GM11168 (cell line): ENCODE data around the gene KCNK1.

ENCODE experiments used
- in situ Hi-C: fragments of 300-500 bp; cut with MboI; formaldehyde crosslinking; loops from one replicate; pipeline ENCODE4 v1.12.0; 2022; ENCODE audit warnings: low sequenced_read_pairs; ENCODE audit not compliant: unreplicated experiment

The KCNK1 gene

DNA sequence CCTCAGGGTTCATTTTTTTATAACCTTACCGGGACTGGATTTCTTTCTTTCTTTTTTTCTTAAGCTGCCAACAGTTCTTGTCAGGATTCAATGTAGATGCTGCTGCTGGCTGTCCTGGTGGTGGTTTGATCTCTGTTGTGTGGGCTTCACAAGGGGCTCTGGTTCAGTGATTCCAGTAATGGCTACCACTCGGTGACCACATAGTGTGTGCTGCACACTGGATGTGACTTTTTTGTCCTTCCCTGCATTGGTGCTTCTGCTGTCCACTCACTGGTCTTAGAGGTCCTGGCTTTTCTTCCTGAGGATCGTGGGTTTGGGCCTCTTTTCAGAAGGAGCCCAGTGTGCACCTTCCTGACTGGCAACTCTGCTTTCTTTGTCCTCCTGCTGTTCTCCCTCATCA lies 18.5 kb downstream of the KCNK1 start:
- in situ Hi-C loops: no loop called here

DNA sequence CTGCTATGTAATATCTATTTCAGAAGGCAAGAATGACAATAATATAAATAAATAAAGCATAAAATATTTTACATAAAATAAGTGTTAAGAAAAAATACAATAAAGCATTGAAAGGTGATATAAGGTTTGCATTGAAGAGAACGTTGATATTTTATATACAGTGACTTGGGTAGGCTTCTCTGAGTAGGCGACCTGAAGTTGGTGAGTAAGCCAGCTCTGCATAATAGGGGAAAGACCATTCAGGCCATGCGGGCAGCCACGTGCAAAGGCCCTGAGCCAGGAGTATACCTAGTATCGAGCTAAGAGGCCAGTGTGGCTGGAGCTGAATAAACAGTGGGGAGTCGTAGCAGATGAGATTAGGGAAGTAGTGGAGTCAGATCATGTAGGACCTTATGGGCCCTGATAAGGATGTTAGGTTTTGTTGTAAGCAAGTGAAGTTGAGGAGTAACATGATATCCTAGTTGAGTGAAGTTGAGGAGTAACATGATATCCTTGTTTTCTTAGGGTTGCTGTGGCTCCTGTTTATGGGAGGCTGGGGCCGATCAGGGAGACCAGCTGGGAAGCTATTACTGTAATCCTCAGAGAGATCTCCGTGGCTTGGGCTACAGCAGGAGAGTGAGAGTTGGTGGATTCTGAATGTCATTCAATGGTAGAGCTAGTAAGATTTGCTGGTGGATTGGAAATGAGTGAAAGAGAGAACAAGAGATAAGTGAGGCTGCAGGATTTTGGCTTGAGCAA lies 22.0 kb downstream of the KCNK1 start:
- in situ Hi-C loops: no loop called here

DNA sequence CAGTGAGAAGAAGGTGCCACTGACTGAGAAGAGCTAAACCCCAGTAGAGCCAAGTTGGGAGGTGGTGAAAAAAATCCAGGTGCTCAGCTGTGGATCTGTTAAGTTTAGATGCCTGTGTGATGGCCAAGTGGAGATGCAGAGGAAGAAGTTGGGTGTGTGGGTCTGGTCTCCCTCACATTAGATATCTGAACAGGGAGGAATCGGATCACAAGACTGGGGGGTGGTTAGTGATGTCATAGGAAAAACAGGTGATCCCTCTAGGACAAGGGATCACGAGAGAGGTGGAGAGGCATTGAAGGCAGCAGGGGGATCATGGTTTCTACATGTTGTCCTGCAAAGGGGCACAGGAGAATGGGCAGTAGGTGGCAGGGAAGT lies 22.6 kb downstream of the KCNK1 start:
- in situ Hi-C loops: no loop called here

DNA sequence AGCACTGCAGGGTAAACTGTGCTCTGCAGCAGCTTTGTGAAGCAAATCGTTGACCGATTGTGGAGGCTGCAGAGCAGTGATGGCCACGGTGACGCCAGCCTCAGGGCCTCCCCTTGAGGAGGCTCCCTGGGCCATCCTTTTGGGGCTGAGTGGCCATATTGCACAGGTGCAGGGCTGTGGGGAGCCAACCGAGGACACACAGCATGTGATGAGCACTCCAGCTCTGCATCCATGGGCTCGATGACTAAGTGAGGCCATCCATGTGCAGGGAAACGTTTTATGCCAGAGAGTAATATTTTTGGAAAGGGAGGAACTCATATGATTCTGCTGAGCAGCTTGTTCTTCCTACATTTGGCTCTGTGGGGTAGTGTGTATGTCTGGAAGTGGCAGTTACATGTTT lies 24.6 kb downstream of the KCNK1 start:
- in situ Hi-C loops: no loop called here

- in situ Hi-C loops: no loop called here
These were observed 25.7 kb downstream of the KCNK1 start for GRCh38 chr1:233639611-233640010.

- in situ Hi-C loops: no loop called here
These were observed 26.3 kb downstream of the KCNK1 start for GRCh38 chr1:233640179-233640578.

- in situ Hi-C loops: no loop called here
These were observed 27.1 kb downstream of the KCNK1 start for GRCh38 chr1:233641029-233641428.

- in situ Hi-C loops: no loop called here
These were observed 33.2 kb downstream of the KCNK1 start for GRCh38 chr1:233647073-233647472.

GRCh38 chr1:233647636-233648035 lies 33.7 kb downstream of the KCNK1 start:
- in situ Hi-C loops: no loop called here

DNA sequence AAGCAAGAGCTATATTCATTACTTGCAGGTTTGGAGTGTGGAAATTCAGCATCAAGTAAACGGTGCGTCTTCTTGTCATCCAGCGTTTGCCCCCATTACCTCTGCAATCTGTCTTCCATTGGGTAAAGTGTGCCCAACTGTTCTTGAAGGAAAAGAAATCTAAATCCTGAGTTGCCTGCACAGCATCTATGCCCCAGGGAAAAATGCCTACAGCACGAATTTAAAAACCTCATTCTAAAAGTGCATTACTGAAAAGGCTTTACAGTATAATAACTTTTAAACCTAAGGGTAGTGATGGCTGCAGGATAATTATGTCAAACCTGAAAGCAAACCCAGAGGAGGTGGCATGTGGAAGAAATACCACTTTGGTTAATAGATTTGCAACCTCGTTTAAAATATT lies 37.2 kb downstream of the KCNK1 start:
- in situ Hi-C loops: no loop called here

- in situ Hi-C loops: no loop called here
These were observed 37.8 kb downstream of the KCNK1 start for GRCh38 chr1:233651563-233652233.

- in situ Hi-C loops: no loop called here
These were observed 38.6 kb downstream of the KCNK1 start for GRCh38 chr1:233652526-233652925.

GRCh38 chr1:233654658-233655280 lies 40.9 kb downstream of the KCNK1 start:
- in situ Hi-C loops: no loop called here

DNA sequence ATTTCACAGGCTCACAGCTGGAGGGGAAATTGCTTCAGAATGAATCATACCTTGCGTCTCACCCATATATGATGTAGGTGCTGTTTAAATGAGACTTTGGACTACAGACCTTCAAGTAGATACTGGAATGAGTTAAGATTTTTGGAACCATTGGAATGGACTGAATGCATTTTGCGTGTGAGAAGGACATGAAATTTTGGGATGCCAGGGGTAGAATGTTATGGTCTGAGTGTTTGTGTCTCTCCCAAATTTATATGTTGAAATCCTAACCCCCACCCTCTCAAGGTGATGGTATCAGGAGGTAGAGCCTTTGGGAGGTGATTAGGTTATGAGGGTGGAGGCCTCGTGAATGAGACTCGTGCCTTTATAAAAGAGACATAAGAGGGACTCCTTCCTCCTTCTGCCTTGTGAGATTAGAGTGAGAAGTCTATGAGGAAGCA lies 41.4 kb downstream of the KCNK1 start:
- in situ Hi-C loops: no loop called here

- in situ Hi-C loops: no loop called here
These were observed 42.2 kb downstream of the KCNK1 start for GRCh38 chr1:233656032-233656635.

GRCh38 chr1:233656687-233657086 lies 42.8 kb downstream of the KCNK1 start:
- in situ Hi-C loops: no loop called here

GRCh38 chr1:233657466-233657865 lies 43.6 kb downstream of the KCNK1 start:
- in situ Hi-C loops: no loop called here

DNA sequence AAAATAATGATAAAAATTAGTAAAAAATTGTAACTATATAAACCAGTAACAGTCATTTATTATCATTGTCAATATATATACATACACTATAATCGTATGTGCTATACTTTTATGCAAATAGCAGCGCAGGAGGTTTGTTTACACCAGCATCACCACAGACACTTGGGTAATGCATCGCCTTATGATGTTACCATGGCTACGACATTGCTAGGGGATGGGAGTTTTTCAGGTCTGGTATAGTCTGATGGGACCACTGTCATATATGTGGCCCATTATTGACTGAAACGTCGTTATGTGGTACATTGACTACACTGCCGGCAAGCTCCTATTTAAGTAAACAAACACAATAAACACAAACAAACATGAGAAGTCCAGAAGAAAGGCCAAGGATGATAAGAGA lies 45.6 kb downstream of the KCNK1 start:
- in situ Hi-C loops: no loop called here

DNA sequence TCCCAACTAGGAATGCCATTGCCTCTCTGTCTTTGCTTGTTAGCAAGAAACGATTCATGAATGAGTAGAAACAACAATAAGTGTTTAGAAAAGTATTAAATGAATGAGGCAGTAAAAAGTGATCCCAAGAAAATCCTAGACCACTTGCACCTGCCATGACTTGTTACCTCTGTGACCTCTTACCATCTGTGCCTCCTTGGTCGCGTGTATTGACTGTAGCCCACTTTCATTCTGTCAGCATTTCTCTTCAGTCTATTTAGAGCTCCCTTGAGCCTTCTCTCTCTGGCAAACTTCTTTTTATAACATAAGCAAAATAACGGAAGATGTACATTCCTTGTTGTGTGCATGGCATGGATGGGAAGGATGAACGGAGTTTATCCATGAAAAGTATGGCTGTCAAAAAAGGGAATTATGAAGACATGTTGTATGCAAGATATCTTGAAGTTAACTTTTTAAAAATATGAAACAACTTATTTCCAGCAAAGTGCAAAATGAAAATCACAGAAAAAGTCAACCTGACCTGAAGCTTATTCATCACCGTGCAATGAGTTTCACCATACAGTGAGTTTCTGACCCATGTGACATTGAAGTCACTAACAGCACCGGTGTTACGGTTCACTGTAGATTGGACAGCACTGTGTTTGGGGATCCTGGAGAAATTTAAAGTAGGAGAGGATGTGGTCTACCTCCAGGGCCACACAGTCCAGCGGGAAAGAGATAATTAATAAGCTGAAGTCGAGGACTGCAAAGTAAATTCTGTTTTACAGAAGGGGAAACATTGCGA lies 47.7 kb downstream of the KCNK1 start:
- in situ Hi-C loops: no loop called here

DNA sequence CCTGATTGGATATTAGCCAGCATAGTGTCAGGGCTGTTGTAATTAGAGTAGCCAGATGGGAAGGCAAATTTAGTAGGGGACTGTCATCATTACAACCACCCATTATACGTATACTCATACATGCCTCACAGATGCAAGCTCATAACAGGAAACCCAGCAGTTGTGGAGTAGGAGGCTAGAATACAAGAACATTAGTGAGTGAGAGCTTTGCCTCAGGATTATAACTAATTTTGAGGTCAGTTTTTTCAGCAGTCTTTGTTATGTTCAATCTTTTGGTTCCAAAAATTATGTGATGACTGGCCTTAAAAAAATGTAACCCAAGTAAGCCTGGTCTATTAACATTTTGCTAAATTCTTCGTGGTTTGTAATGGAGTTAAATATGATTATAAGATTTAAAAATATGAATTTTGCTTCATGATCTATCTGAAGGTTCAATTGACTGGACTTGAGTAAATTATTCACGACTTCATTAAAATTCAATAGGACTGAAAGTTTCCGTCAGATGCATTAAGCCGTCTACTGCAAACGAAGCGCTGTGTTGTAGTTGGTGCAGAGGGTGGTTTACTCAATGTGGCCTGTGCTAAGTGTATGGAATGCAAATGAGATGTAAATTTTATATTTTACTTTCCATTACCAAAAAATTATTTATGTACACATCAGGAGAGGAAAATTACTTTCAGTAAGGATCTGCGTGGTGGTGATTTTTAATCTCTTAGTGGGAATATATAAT lies 48.8 kb downstream of the KCNK1 start:
- in situ Hi-C loops: no loop called here
